Lower leg skin (tissue), 4 donors: Measurements from ENCODE around the gene CAPN9. TPM values are rescaled to one million over a fixed set of nuclear protein-coding genes. Genes with fewer than 3 reads are reported as not detected.

Experiments used
- DNase-seq, 2 donors: peaks; one replicate each; pipeline ENCODE4 v3.0.0-alpha.2; 2019; ENCODE audit warnings: low spot score in 2 of 2
- H3K4me3 ChIP-seq: fragments of 200-600 bp; sonication (generic); 2 replicates; pipeline ENCODE4 v1.5.1; 2017; ENCODE audit warnings: mild to moderate bottlenecking, low read depth; ENCODE audit not compliant: poor library complexity, severe bottlenecking
- POLR2A ChIP-seq, 2 donors: fragments of 450-650 bp; IDR thresholded peaks; one replicate each; pipeline ENCODE4 v1.6.1; 2016 to 2017; ENCODE audit warnings: antibody characterized with exemption in 2 of 2, mild to moderate bottlenecking in 1 of 2, moderate library complexity in 1 of 2
- WGBS, 2 donors: methylation state at CpG; one replicate each; pipeline ENCODE4 v1.1.5; 2018; 5-methylcytosine and 5-hydroxymethylcytosine counted together
- intact Hi-C: fragments of 100-400 bp; cut with DNase I; formaldehyde crosslinking; loops from one replicate; pipeline ENCODE4 v1.15.0; 2023; ENCODE audit warnings: low total_unique reads
- total RNA-seq, 4 donors: library from RNA; depleted of rRNA; stranded (reverse); fragments of >200 nt; gene quantifications; one replicate each; pipeline ENCODE4 v1.1.0, GENCODE V29; 2016
- TF ChIP-seq, protein P1 (sequence below), 3 donors: fragments of 450-650 bp; IDR thresholded peaks; one replicate each; pipeline ENCODE4 v1.5.1; 2016; ENCODE audit warnings: antibody characterized with exemption in 3 of 3, mild to moderate bottlenecking in 3 of 3, moderate library complexity in 2 of 3

CAPN9 gene
- total RNA-seq, 4 donors from 2014 or later: 0.11 to 1.1 (median 0.27) TPM

DNA sequence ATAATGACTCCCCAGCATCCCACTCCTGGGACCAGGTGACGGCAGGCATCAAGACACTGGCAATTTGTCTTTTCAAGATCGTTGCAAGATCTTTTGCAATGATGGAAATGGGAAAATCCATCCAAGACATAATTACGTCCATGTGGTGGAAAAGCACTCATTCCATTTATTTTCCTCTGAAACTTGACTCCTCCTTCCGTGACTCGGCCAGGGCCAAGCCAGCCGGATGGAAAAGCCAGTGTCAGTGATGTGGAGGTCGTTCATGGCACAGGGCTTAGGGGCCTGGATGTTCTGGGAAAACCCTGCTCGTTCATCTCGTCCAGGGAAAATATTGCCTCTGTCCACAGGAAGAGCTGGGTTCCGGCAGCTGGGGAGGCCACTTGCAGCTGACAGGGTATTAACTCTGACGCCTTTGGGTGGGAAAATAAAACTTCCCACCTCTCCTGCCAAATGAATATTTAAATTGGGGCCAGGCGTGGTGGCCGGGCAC lies 74.9 kb downstream of the CAPN9 start:
- no peak for TF ChIP-seq POLR2A (IDR thresholded peaks at IDR 0.05)
- TF ChIP-seq, protein P1, sequence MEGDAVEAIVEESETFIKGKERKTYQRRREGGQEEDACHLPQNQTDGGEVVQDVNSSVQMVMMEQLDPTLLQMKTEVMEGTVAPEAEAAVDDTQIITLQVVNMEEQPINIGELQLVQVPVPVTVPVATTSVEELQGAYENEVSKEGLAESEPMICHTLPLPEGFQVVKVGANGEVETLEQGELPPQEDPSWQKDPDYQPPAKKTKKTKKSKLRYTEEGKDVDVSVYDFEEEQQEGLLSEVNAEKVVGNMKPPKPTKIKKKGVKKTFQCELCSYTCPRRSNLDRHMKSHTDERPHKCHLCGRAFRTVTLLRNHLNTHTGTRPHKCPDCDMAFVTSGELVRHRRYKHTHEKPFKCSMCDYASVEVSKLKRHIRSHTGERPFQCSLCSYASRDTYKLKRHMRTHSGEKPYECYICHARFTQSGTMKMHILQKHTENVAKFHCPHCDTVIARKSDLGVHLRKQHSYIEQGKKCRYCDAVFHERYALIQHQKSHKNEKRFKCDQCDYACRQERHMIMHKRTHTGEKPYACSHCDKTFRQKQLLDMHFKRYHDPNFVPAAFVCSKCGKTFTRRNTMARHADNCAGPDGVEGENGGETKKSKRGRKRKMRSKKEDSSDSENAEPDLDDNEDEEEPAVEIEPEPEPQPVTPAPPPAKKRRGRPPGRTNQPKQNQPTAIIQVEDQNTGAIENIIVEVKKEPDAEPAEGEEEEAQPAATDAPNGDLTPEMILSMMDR (IDR thresholded peaks at IDR 0.05): no peak
- H3K4me3 ChIP-seq: no peak overlapping the region
- peak; percentile 54 to 92 for DNase-seq
- 53 to 58% methylated on average over 13 of the region's 13 CpGs for WGBS, 2 donors
- intact Hi-C loops: no loop called here

GRCh38 chr1:230823426-230823825 lies 76.2 kb downstream of the CAPN9 start:
- DNase-seq: peak in 1 of 2 donors; percentile 31
- 35 to 40% methylated on average over 6 of the region's 6 CpGs for WGBS, 2 donors
- H3K4me3 ChIP-seq: no peak overlapping the region
- TF ChIP-seq, protein P1 (IDR thresholded peaks at IDR 0.05): no peak
- no peak for TF ChIP-seq POLR2A (IDR thresholded peaks at IDR 0.05)
- intact Hi-C loops: no loop called here

DNA sequence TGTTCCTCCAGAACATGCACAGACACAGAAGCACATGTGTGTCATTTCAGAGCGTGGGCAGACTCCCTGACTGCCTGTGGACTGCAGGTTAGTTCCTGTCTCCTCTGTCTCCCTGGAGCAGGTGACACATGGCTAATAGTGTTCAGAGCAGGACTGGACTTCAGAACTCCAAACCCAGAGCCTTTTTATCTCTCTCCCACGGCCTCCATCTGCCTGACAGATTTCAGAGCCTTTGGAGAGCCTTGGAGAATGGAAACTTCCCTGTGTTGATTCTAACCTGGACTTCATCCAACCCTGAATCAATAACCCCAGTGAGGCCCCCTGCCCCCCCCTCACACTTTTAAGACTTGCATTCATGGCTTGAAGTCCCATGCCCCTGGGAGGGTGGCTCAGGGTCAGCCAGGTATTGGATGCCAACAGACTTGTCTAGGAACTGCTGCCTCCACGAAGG lies 76.8 kb downstream of the CAPN9 start:
- peak in 1 of 2 donors; percentile 16 for DNase-seq
- WGBS, 2 donors: 33 to 48% methylated on average over 3 of the region's 3 CpGs
- TF ChIP-seq, protein P1 (IDR thresholded peaks at IDR 0.05): no peak
- TF ChIP-seq POLR2A (IDR thresholded peaks at IDR 0.05): no peak
- intact Hi-C loops: no loop called here
- no peak overlapping the region for H3K4me3 ChIP-seq

- TF ChIP-seq POLR2A (IDR thresholded peaks at IDR 0.05): no peak
- TF ChIP-seq, protein P1 (IDR thresholded peaks at IDR 0.05): no peak
- intact Hi-C loops: no loop called here
- H3K4me3 ChIP-seq: no peak overlapping the region
- WGBS, 2 donors: 75 to 76% methylated on average over 4 of the region's 4 CpGs
- peak in 1 of 2 donors; percentile 12 for DNase-seq
Observed at GRCh38 chr1:230824551-230824918, 77.3 kb downstream of the CAPN9 start.

- DNase-seq: peak in 1 of 2 donors; percentile 21
- intact Hi-C loops: no loop called here
- no peak overlapping the region for H3K4me3 ChIP-seq
- no peak for TF ChIP-seq POLR2A (IDR thresholded peaks at IDR 0.05)
- TF ChIP-seq, protein P1 (IDR thresholded peaks at IDR 0.05): no peak
- WGBS, 2 donors: 30% methylated on average over 11 of the region's 11 CpGs
Observed at GRCh38 chr1:230824919-230825721, 77.9 kb downstream of the CAPN9 start.
